ENCODE results near the gene KIF13A.
"Not testable (repeated sequence)": the region's sequence is repeated elsewhere in the genome, so short reads cannot be mapped to it uniquely, and the experiment has no call there.

Gene KIF13A

GRCh38 chr6:17930321-17930993, 57.0 kb downstream of the KIF13A start:
- DNase-seq: no peak

- no peak for DNase-seq
Measured at GRCh38 chr6:17928514-17929430, 58.7 kb downstream of the KIF13A start.

- no peak for DNase-seq
Measured at GRCh38 chr6:17927705-17928104, 59.7 kb downstream of the KIF13A start.

GRCh38 chr6:17923401-17923863, 64.0 kb downstream of the KIF13A start:
- DNase-seq: no peak

GRCh38 chr6:17921454-17921853, 66.0 kb downstream of the KIF13A start:
- DNase-seq: no peak

GRCh38 chr6:17919496-17919895, 67.9 kb downstream of the KIF13A start:
- DNase-seq: no peak

GRCh38 chr6:17917837-17918763, 69.3 kb downstream of the KIF13A start:
- no peak for DNase-seq

GRCh38 chr6:17914651-17915050, 72.8 kb downstream of the KIF13A start:
- no peak for DNase-seq

- no peak for DNase-seq
Measured at GRCh38 chr6:17912521-17912920, 74.9 kb downstream of the KIF13A start.

- not testable (repeated sequence) for DNase-seq
Measured at GRCh38 chr6:17911656-17912055, 75.8 kb downstream of the KIF13A start.

- no peak for DNase-seq
Measured at GRCh38 chr6:17910189-17910588, 77.2 kb downstream of the KIF13A start.

- DNase-seq: no peak
Measured at GRCh38 chr6:17908831-17909230, 78.6 kb downstream of the KIF13A start.

GRCh38 chr6:17907406-17908229, 79.8 kb downstream of the KIF13A start:
- no peak for DNase-seq

GRCh38 chr6:17905611-17906592, 81.5 kb downstream of the KIF13A start:
- no peak for DNase-seq

GRCh38 chr6:17904491-17905120, 82.8 kb downstream of the KIF13A start:
- no peak for DNase-seq

GRCh38 chr6:17902974-17903373, 84.5 kb downstream of the KIF13A start:
- no peak for DNase-seq

- DNase-seq: no peak
Measured at GRCh38 chr6:17901493-17901892, 85.9 kb downstream of the KIF13A start.

GRCh38 chr6:17900011-17900410, 87.4 kb downstream of the KIF13A start:
- DNase-seq: no peak

- DNase-seq: no peak
Measured at GRCh38 chr6:17899491-17899890, 87.9 kb downstream of the KIF13A start.

GRCh38 chr6:17897681-17898080, 89.8 kb downstream of the KIF13A start:
- DNase-seq: no peak

All from NCI-H1092 (cell line).